Esophagus muscularis mucosa (tissue), 3 donors: ENCODE results near the gene ABCA2.

Experiments used
- POLR2A ChIP-seq: fragments of 450-650 bp; IDR thresholded peaks from one replicate; pipeline ENCODE4 v1.6.1; 2017; ENCODE audit warnings: antibody characterized with exemption, moderate library complexity, mild to moderate bottlenecking, low read depth
- TF ChIP-seq, protein P1 (sequence below), 3 experiments: fragments of 200-600 bp in 2 of 3; fragments of 450-650 bp in 1 of 3; sonication (generic) in 2 of 3; IDR thresholded peaks; one replicate each; pipeline ENCODE4 v1.5.1; 2017 to 2019; ENCODE audit warnings: antibody characterized with exemption in 3 of 3, mild to moderate bottlenecking in 2 of 3, moderate library complexity in 1 of 3

GRCh38 chr9:137027369-137028262 lies at the start of gene ABCA2:
- TF ChIP-seq, protein P1, sequence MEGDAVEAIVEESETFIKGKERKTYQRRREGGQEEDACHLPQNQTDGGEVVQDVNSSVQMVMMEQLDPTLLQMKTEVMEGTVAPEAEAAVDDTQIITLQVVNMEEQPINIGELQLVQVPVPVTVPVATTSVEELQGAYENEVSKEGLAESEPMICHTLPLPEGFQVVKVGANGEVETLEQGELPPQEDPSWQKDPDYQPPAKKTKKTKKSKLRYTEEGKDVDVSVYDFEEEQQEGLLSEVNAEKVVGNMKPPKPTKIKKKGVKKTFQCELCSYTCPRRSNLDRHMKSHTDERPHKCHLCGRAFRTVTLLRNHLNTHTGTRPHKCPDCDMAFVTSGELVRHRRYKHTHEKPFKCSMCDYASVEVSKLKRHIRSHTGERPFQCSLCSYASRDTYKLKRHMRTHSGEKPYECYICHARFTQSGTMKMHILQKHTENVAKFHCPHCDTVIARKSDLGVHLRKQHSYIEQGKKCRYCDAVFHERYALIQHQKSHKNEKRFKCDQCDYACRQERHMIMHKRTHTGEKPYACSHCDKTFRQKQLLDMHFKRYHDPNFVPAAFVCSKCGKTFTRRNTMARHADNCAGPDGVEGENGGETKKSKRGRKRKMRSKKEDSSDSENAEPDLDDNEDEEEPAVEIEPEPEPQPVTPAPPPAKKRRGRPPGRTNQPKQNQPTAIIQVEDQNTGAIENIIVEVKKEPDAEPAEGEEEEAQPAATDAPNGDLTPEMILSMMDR (IDR thresholded peaks at IDR 0.05), result no peak
- no peak for TF ChIP-seq POLR2A
